OCI-LY3 (cell line): ENCODE measurements around the gene TMEM222.

ENCODE experiments used
- CTCF ChIP-seq: fragments of 200-600, 300-600 bp; sonication (generic); IDR thresholded peaks from 2 replicates; pipeline ENCODE4 v1.5.1; 2014; ENCODE audit warnings: antibody characterized with exemption, low read length, low read depth
- EZH2phosphoT487 ChIP-seq: fragments of 200-600 bp; shearing (Covaris generic); IDR thresholded peaks from 2 replicates; pipeline ENCODE4 v1.6.1; 2018; ENCODE audit warnings: antibody characterized with exemption, mixed run types, low read depth

- TF ChIP-seq CTCF (no peak), EZH2phosphoT487 (no peak)
These were observed 58.3 kb downstream of the TMEM222 start for GRCh38 chr1:27380224-27380623.
